ENCODE measurements around the gene SOS1. TPM values are rescaled to one million over a fixed set of nuclear protein-coding genes. Genes with fewer than 3 reads are reported as not detected.
A peak's percentile ranks its signal among the peaks of the same experiment; 100 is the strongest.

SOS1 gene
- total RNA-seq, 1 experiment from 2014 or later, result 28.4 TPM

DNA sequence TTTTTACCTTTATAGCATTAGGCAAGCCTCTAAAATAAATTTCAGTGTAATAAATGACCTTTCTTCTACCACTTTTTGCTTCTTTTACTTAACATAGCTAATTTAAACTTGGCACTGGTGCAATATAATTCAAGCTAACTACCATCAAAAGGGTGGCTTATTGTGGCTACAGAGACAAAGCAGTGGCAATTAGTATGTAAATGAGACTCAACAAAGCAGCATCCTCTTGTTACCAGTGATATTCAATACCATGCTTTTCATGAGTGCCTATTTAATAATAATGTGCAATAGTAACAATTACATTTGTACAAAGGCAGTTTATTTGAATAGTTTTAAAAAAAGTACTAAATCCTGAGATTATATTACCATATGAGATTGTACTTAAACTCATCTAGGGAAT is 93.4 kb downstream of the SOS1 start:
- peaks cover 27% of the 10 kb centered on the region for H3K4me1 Mint-ChIP-seq
- peaks cover 8% of the 10 kb centered on the region for H3K36me3 Mint-ChIP-seq
- no peak for TF ChIP-seq HMGA2 (CRISPR knock-in tag; IDR thresholded peaks at IDR 0.05)
- no peak for TF ChIP-seq CREM (CRISPR knock-in tag; IDR thresholded peaks at IDR 0.05)
- TF ChIP-seq ETV6 (CRISPR knock-in tag; IDR thresholded peaks at IDR 0.05), result no peak
- TF ChIP-seq ZNF396 (CRISPR knock-in tag; IDR thresholded peaks at IDR 0.05; ENCODE audit: borderline replicate concordance), result no peak
- no peak for TF ChIP-seq TEAD1 (CRISPR knock-in tag; IDR thresholded peaks at IDR 0.05)
- TF ChIP-seq JAZF1 (CRISPR knock-in tag; IDR thresholded peaks at IDR 0.05), result no peak
- no peak for TF ChIP-seq FOXJ3 (CRISPR knock-in tag; IDR thresholded peaks at IDR 0.05; ENCODE audit: borderline replicate concordance)
- TF ChIP-seq ATF1 (CRISPR knock-in tag; IDR thresholded peaks at IDR 0.05), result no peak
- no peak overlapping the region for H3K27ac Mint-ChIP-seq
- CTCF ChIA-PET, result interaction anchor here (1.0 to 1.6 kb wide), 3 partner anchors 9 to 80 kb away, joined by 3 to 6 read pairs (median 4); no protein-coding TSS in a partner anchor
- ATAC-seq (peak; percentile 71), DNase-seq (ENCODE audit: low spot score) (no peak)
- H3K27me3 Mint-ChIP-seq (ENCODE audit: low read depth), result no peaks in the 10 kb centered on the region
- POLR2A ChIA-PET, result interaction anchor here (0.6 kb wide), 1 partner anchor 135 kb away, joined by 5 read pairs; no protein-coding TSS in a partner anchor
- H3K4me3 Mint-ChIP-seq, result no peak overlapping the region
- no peaks in the 10 kb centered on the region for H3K9me3 Mint-ChIP-seq

DNA sequence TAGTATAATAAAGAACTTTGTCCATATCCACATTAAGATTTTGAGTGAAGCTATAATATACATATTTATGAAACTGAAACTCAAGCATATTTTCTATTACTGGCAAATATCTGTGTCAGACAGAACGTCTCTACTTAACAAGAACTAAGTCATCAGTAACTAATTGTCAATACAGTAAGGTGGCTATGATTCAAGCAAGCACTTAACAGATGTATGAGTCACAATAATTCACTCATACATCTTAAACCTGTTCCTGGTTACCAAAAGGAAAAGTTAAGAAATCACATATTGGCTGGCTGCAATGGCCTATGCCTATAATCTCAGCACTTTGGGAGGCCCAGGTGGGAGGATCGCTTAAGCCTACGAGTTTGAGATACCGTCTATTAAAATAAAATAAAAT is 96.0 kb downstream of the SOS1 start:
- Mint-ChIP-seq H3K4me1 (peaks cover 35% of the 10 kb centered on the region), H3K36me3 (0 out of 2 replicates have a peak, but pooled peaks cover 2% of the 10 kb centered on the region), H3K9me3 (no peaks in the 10 kb centered on the region), H3K27me3 (ENCODE audit: low read depth) (no peaks in the 10 kb centered on the region), H3K27ac (no peak overlapping the region), H3K4me3 (no peak overlapping the region)
- DNase-seq (ENCODE audit: low spot score) (no peak), ATAC-seq (no peak)
- CTCF ChIA-PET, result interaction anchor here (0.8 kb wide), 1 partner anchor 77 kb away, joined by 3 read pairs; no protein-coding TSS in a partner anchor
- POLR2A ChIA-PET, result interaction anchor here (0.6 kb wide), 1 partner anchor 227 kb away, joined by 3 read pairs; no protein-coding TSS in a partner anchor
- no peak for TF ChIP-seq OVOL2 (CRISPR knock-in tag; IDR thresholded peaks at IDR 0.05; ENCODE audit: borderline replicate concordance)
- no peak for TF ChIP-seq ATF1 (CRISPR knock-in tag; IDR thresholded peaks at IDR 0.05)
- no peak for TF ChIP-seq ZNF263 (CRISPR knock-in tag; IDR thresholded peaks at IDR 0.05; ENCODE audit: low read depth)
- no peak for TF ChIP-seq STAT6 (CRISPR knock-in tag; conservative IDR thresholded peaks at IDR 0.05; ENCODE audit: low read depth)
- no peak for TF ChIP-seq ZNF416 (CRISPR knock-in tag; IDR thresholded peaks at IDR 0.05)
- TF ChIP-seq NFE2L1 (CRISPR knock-in tag; IDR thresholded peaks at IDR 0.05), result no peak
- TF ChIP-seq MYBL2 (CRISPR knock-in tag; IDR thresholded peaks at IDR 0.05), result no peak
- TF ChIP-seq HMGXB4 (CRISPR knock-in tag; IDR thresholded peaks at IDR 0.05), result no peak
- TF ChIP-seq HMGA2 (CRISPR knock-in tag; IDR thresholded peaks at IDR 0.05), result no peak

DNA sequence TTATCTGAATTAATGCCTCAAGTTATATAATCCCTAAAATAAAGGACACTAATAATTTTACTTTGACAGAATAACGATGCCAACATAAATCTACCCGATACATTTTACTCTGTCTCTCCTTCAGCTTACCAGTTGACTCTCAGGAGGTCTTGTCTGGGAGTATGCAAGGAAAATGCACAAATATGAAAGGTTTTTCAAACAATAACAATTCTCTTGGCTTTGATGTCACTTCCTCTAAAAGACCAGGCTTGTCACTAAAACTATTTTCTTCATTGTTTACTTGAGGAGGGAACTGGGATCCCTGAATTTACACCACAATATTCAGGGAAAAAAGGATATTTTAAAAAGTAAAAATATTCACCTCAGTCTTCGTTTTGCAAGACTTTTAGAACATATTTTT is 97.2 kb downstream of the SOS1 start:
- Mint-ChIP-seq H3K27me3 (ENCODE audit: low read depth) (no peaks in the 10 kb centered on the region), H3K27ac (peak overlapping the region; percentile 67; the same call in 1 of the 2 replicates), H3K9me3 (no peaks in the 10 kb centered on the region), H3K4me1 (peaks cover 44% of the 10 kb centered on the region), H3K4me3 (no peak overlapping the region), H3K36me3 (0 out of 2 replicates have a peak, but pooled peaks cover 2% of the 10 kb centered on the region)
- ChIA-PET POLR2A (no interaction called here), CTCF (no interaction called here)
- no peak for ATAC-seq
- no peak for DNase-seq (ENCODE audit: low spot score)
- no peak for TF ChIP-seq ARID4B (CRISPR knock-in tag; IDR thresholded peaks at IDR 0.05; ENCODE audit: borderline replicate concordance)
- no peak for TF ChIP-seq KAT7 (CRISPR knock-in tag; IDR thresholded peaks at IDR 0.05; ENCODE audit: borderline replicate concordance)
- TF ChIP-seq ATF3 (CRISPR knock-in tag; conservative IDR thresholded peaks at IDR 0.05), result no peak
- TF ChIP-seq ATF6 (CRISPR knock-in tag; IDR thresholded peaks at IDR 0.05), result no peak

All from WTC11 (cell line).